ENCODE measurements around the gene FBP1. TPM values are rescaled to one million over a fixed set of nuclear protein-coding genes. Genes with fewer than 3 reads are reported as not detected.

Gene FBP1
- total and polyA plus RNA-seq, 8 donors = 19.5 to 39.2 (median 24.1) TPM

- peak overlapping the region; percentile 35 to 73 (median 59) for H3K27ac ChIP-seq
- WGBS, 2 donors = 9 to 16% methylated on average over 7 of the region's 7 CpGs
- peak; percentile 43 to 74 (median 62) for ATAC-seq
- H3K9me3 ChIP-seq = no peaks in the 10 kb centered on the region
- no peak overlapping the region for H3K4me3 ChIP-seq
- FAIRE-seq = no peak
- H3K4me1 ChIP-seq = peaks cover 16 to 34% (median 31%) of the 10 kb centered on the region in 3 donors
- H3K27me3 ChIP-seq = no peaks in the 10 kb centered on the region
- DNase-seq = peak in 3 of 6 donors; percentile 31 to 55 (median 48)
- H3K36me3 ChIP-seq = no peaks in the 10 kb centered on the region
- intact Hi-C loops (cut with DNase I) = no loop called here
- no peak for TF ChIP-seq CTCF (IDR thresholded peaks at IDR 0.05)
Measured at GRCh38 chr9:94612071-94612470, 27.2 kb downstream of the FBP1 start.

GRCh38 chr9:94611638-94612068 is 27.7 kb downstream of the FBP1 start:
- no peak for TF ChIP-seq CTCF (IDR thresholded peaks at IDR 0.05)
- H3K36me3 ChIP-seq = no peaks in the 10 kb centered on the region
- H3K27me3 ChIP-seq = no peaks in the 10 kb centered on the region
- 47 to 49% methylated on average over 3 of the region's 3 CpGs for WGBS, 2 donors
- FAIRE-seq (no peak), ATAC-seq (peak in 3 of 4 donors; percentile 2 to 4 (median 3)), DNase-seq (peak in 1 of 6 donors; percentile 37)
- no peaks in the 10 kb centered on the region for H3K9me3 ChIP-seq
- peak overlapping the region; percentile 35 to 73 (median 59) for H3K27ac ChIP-seq
- H3K4me1 ChIP-seq = peaks cover 16 to 35% (median 31%) of the 10 kb centered on the region in 3 donors
- intact Hi-C loops (cut with DNase I) = no loop called here
- no peak overlapping the region for H3K4me3 ChIP-seq

GRCh38 chr9:94610181-94610606 is 29.1 kb downstream of the FBP1 start:
- ATAC-seq (no peak), DNase-seq (no peak), FAIRE-seq (no peak)
- Histone ChIP-seq H3K4me3 (no peak overlapping the region), H3K36me3 (no peaks in the 10 kb centered on the region), H3K27me3 (no peaks in the 10 kb centered on the region), H3K27ac (peak overlapping the region in 1 of 4 donors; percentile 79), H3K4me1 (peaks cover 16 to 35% (median 31%) of the 10 kb centered on the region in 3 donors), H3K9me3 (no peaks in the 10 kb centered on the region)
- WGBS, 2 donors = 70% methylated on average over 6 of the region's 6 CpGs
- no peak for TF ChIP-seq CTCF (IDR thresholded peaks at IDR 0.05)
- intact Hi-C loops (cut with DNase I) = no loop called here

- no peak for TF ChIP-seq CTCF (IDR thresholded peaks at IDR 0.05)
- intact Hi-C loops (cut with DNase I) = no loop called here
- WGBS, 2 donors = 93 to 94% methylated on average over 8 of the region's 8 CpGs
- H3K4me1 ChIP-seq = peaks cover 16 to 34% (median 31%) of the 10 kb centered on the region in 3 donors
- FAIRE-seq = no peak
- no peaks in the 10 kb centered on the region for H3K36me3 ChIP-seq
- H3K27ac ChIP-seq = peak overlapping the region in 1 of 4 donors; percentile 83
- no peak overlapping the region for H3K4me3 ChIP-seq
- DNase-seq = no peak
- no peaks in the 10 kb centered on the region for H3K9me3 ChIP-seq
- ATAC-seq = no peak
- H3K27me3 ChIP-seq = no peaks in the 10 kb centered on the region
Measured at GRCh38 chr9:94607423-94607691, 32.0 kb downstream of the FBP1 start.

GRCh38 chr9:94606646-94607422 is 32.5 kb downstream of the FBP1 start:
- no peak for TF ChIP-seq CTCF (IDR thresholded peaks at IDR 0.05)
- FAIRE-seq (no peak), ATAC-seq (no peak), DNase-seq (no peak)
- peaks cover 16 to 29% (median 28%) of the 10 kb centered on the region in 3 donors for H3K4me1 ChIP-seq
- no peak overlapping the region for H3K4me3 ChIP-seq
- H3K27me3 ChIP-seq = no peaks in the 10 kb centered on the region
- H3K36me3 ChIP-seq = no peaks in the 10 kb centered on the region
- intact Hi-C loops (cut with DNase I) = no loop called here
- H3K9me3 ChIP-seq = no peaks in the 10 kb centered on the region
- 85 to 88% methylated on average over 24 of the region's 24 CpGs for WGBS, 2 donors
- peak overlapping the region in 1 of 4 donors; percentile 83 for H3K27ac ChIP-seq

Data from pancreas (tissue), 10 donors.